OCI-LY1 (cell line): ENCODE data around the gene PLK1.

Source experiments
- H2AFZ ChIP-seq: fragments of 200-600 bp; sonication (generic), shearing (Covaris generic); 2 replicates; pipeline ENCODE4 v1.6.0; 2014; ENCODE audit warnings: antibody characterized with exemption, mild to moderate bottlenecking, low read length
- H3F3A ChIP-seq: fragments of 200-600 bp; sonication (generic), shearing (Covaris generic); 2 replicates; pipeline ENCODE4 v1.6.0; 2014; ENCODE audit warnings: mild to moderate bottlenecking, antibody characterized with exemption, low read length, moderate library complexity; ENCODE audit not compliant: insufficient read depth
- H3K27ac ChIP-seq: fragments of 200-600 bp; sonication (generic); 2 replicates; pipeline ENCODE4 v1.5.1; 2014; ENCODE audit warnings: low read length, mixed run types, mild to moderate bottlenecking, low read depth; ENCODE audit not compliant: poor library complexity, severe bottlenecking
- H3K27me3 ChIP-seq: fragments of 200-600 bp; sonication (generic); 2 replicates; pipeline ENCODE4 v1.6.0; 2014; ENCODE audit warnings: antibody characterized with exemption, mild to moderate bottlenecking, low read length, moderate library complexity; ENCODE audit not compliant: insufficient read depth
- H3K36me3 ChIP-seq: fragments of 200-600 bp; sonication (generic); 2 replicates; pipeline ENCODE4 v1.6.1; 2014; ENCODE audit warnings: mild to moderate bottlenecking, antibody characterized with exemption, low read length, moderate library complexity, mixed read lengths; ENCODE audit not compliant: insufficient read depth
- H3K4me1 ChIP-seq: fragments of 200-600 bp; sonication (generic); 2 replicates; pipeline ENCODE4 v1.5.1; 2014; ENCODE audit warnings: mild to moderate bottlenecking, low read length, moderate library complexity; ENCODE audit not compliant: insufficient read depth, severe bottlenecking
- H3K4me2 ChIP-seq: fragments of 200-600 bp; sonication (generic), shearing (Covaris generic); 2 replicates; pipeline ENCODE4 v1.6.1; 2014; ENCODE audit warnings: low read length
- H3K4me3 ChIP-seq: fragments of 200-600 bp; sonication (generic); 2 replicates; pipeline ENCODE4 v1.5.1; 2014; ENCODE audit warnings: low read length, low read depth, mild to moderate bottlenecking, mixed read lengths; ENCODE audit not compliant: poor library complexity, severe bottlenecking
- H3K79me2 ChIP-seq: fragments of 200-600 bp; shearing (Covaris generic); 2 replicates; pipeline ENCODE4 v1.6.1; 2016; ENCODE audit warnings: mixed run types, low read length, mixed read lengths; ENCODE audit not compliant: insufficient read depth
- H3K9ac ChIP-seq: fragments of 200-600 bp; sonication (generic), shearing (Covaris generic); 2 replicates; pipeline ENCODE4 v1.6.1; 2014; ENCODE audit warnings: mild to moderate bottlenecking, low read length, mixed read lengths
- H3K9me2 ChIP-seq: fragments of 200-600 bp; sonication (generic), shearing (Covaris generic); 2 replicates; pipeline ENCODE4 v1.6.1; 2014; ENCODE audit warnings: low read depth, mild to moderate bottlenecking, low read length, mixed read lengths
- H3K9me3 ChIP-seq: fragments of 200-600 bp; shearing (Covaris generic); 2 replicates; pipeline ENCODE4 v1.6.1; 2014; ENCODE audit warnings: low read length, mixed read lengths
- H4K20me1 ChIP-seq: fragments of 200-600 bp; sonication (generic), shearing (Covaris generic); 2 replicates; pipeline ENCODE4 v1.6.0; 2016; ENCODE audit warnings: mild to moderate bottlenecking, low read length; ENCODE audit not compliant: insufficient read depth
- EZH2 ChIP-seq: fragments of 200-600 bp; sonication (generic), shearing (Covaris generic); IDR thresholded peaks from 2 replicates; pipeline ENCODE4 v1.8.0; 2017; ENCODE audit warnings: borderline replicate concordance, mixed run types, mild to moderate bottlenecking, antibody characterized with exemption, low read length, moderate library complexity, mixed read lengths
- TF ChIP-seq, protein P1 (sequence below): fragments of 200-600 bp; sonication (generic), shearing (Covaris generic); IDR thresholded peaks from 2 replicates; pipeline ENCODE4 v1.5.1; 2017; ENCODE audit warnings: mild to moderate bottlenecking, antibody characterized with exemption, low read length, moderate library complexity, mixed read lengths

The PLK1 gene

DNA sequence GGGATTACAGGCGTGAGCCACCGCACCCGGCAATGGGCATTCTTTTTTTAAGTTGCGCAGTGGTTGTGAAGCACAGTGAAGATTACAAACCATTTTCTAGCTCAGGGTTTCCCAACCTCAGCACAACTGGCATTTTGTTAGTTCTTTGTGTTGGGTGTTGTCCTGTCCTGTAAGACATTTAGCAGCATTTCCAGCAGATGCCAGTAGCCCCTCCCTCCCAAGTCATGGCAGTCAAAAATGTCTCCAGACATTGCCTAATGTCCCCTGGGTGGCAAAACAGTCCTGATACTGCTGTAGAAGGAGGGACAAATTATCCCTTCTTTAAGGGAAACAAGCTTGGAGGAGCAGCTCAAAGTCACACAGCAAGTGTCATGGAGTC lies 15.6 kb downstream of the PLK1 start:
- Histone ChIP-seq H4K20me1 (no peaks in the 10 kb centered on the region), H3K4me2 (peak overlapping the region; percentile 79), H3K27me3 (no peaks in the 10 kb centered on the region), H2AFZ (peak overlapping the region; percentile 58; the same call in 1 of the 2 replicates), H3K9me3 (no peaks in the 10 kb centered on the region), H3K9me2 (no peaks in the 10 kb centered on the region), H3F3A (0 out of 2 replicates have a peak, but pooled peaks cover 3% of the 10 kb centered on the region), H3K4me3 (peak overlapping the region; percentile 60), H3K79me2 (no peaks in the 10 kb centered on the region), H3K4me1 (peaks cover 30% of the 10 kb centered on the region), H3K9ac (peak overlapping the region; percentile 60; the same call in 1 of the 2 replicates), H3K36me3 (peaks cover 31% of the 10 kb centered on the region), H3K27ac (peak overlapping the region; percentile 69)
- TF ChIP-seq, protein P1, sequence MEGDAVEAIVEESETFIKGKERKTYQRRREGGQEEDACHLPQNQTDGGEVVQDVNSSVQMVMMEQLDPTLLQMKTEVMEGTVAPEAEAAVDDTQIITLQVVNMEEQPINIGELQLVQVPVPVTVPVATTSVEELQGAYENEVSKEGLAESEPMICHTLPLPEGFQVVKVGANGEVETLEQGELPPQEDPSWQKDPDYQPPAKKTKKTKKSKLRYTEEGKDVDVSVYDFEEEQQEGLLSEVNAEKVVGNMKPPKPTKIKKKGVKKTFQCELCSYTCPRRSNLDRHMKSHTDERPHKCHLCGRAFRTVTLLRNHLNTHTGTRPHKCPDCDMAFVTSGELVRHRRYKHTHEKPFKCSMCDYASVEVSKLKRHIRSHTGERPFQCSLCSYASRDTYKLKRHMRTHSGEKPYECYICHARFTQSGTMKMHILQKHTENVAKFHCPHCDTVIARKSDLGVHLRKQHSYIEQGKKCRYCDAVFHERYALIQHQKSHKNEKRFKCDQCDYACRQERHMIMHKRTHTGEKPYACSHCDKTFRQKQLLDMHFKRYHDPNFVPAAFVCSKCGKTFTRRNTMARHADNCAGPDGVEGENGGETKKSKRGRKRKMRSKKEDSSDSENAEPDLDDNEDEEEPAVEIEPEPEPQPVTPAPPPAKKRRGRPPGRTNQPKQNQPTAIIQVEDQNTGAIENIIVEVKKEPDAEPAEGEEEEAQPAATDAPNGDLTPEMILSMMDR = no peak

DNA sequence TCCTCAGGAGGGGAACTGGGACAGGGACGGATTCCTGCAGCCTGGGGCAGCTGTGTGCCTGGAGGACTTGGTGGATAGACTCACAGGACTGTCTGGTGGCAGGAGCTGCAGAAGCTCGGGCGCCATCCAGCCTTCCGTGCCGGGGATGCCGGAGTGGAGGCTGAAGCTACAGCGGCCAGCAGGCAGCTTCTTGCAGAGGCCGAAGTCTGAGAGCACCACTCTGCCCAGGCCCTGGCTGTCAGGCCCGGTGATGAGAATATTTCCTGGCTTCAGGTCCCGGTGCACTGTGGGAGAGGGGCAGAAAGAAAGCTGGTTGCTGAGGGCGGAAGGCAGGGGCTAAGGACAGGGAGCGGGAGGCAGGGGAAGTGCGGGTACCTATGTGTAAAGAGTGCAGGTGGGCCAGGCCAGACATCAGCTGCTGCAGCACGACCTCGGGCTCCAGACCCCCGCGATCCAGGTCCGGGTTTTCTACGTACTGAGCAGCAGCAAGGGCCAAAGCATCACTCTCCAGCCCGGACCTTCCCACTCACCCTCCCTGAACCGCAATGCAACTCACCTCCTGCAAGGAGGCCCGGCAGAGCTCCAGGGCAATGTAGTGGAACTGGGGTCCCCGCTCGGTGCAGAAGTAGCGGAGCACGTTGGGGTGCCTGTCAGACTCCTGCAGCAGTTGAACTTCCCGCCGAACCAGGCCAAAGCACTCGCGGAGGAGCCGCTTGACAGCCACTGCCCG lies 16.1 kb downstream of the PLK1 start:
- Histone ChIP-seq H3K27me3 (no peaks in the 10 kb centered on the region), H4K20me1 (no peaks in the 10 kb centered on the region), H3K9me3 (no peaks in the 10 kb centered on the region), H3K9ac (peak overlapping the region; percentile 60; the same call in 1 of the 2 replicates), H3K27ac (peak overlapping the region; percentile 69), H3K36me3 (peaks cover 25% of the 10 kb centered on the region), H3K4me2 (peak overlapping the region; percentile 79), H3F3A (0 out of 2 replicates have a peak, but pooled peaks cover 3% of the 10 kb centered on the region), H3K9me2 (no peaks in the 10 kb centered on the region), H3K4me1 (peaks cover 33% of the 10 kb centered on the region), H3K79me2 (no peaks in the 10 kb centered on the region), H3K4me3 (peak overlapping the region; percentile 60), H2AFZ (peak overlapping the region; percentile 58; the same call in 1 of the 2 replicates)
- TF ChIP-seq, protein P1 = no peak
- TF ChIP-seq EZH2 = no peak

DNA sequence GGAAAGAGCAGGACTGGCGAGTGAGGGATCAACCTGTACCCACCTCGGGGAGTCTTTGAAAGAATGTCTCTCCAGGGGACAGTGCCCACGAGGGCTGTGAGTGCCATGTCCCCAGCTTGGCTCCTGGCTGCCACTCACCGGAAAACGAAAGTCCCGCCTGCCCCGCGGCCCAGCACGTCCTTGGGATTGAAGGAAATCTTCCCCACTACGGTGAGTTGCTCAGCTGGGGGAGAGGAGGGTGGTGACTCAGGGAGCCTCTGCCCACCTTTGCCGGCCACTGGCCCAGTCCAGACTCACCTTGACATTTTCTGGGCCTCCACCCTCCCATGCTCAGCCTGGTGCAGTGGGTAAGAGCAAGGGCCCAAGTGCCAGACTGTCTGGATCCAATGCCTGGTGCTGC lies 17.1 kb downstream of the PLK1 start:
- peaks cover 16% of the 10 kb centered on the region for H3K36me3 ChIP-seq
- H3K9me2 ChIP-seq = no peaks in the 10 kb centered on the region
- H3K27ac ChIP-seq = no peak overlapping the region
- no peaks in the 10 kb centered on the region for H3K79me2 ChIP-seq
- H3K9ac ChIP-seq = no peak overlapping the region
- TF ChIP-seq EZH2 = no peak
- TF ChIP-seq, protein P1 = no peak
- no peaks in the 10 kb centered on the region for H3K9me3 ChIP-seq
- no peaks in the 10 kb centered on the region for H3F3A ChIP-seq
- H2AFZ ChIP-seq = no peak overlapping the region
- H3K4me1 ChIP-seq = peaks cover 33% of the 10 kb centered on the region
- no peaks in the 10 kb centered on the region for H4K20me1 ChIP-seq
- 0 out of 2 replicates have a peak overlapping the region, but pooled peaks have one; percentile 79 for H3K4me2 ChIP-seq
- H3K4me3 ChIP-seq = no peak overlapping the region
- H3K27me3 ChIP-seq = no peaks in the 10 kb centered on the region
